Dermis blood vessel endothelial cell (primary cell): ENCODE results near the gene SUSD6. TPM values are rescaled to one million over a fixed set of nuclear protein-coding genes. Genes with fewer than 3 reads are reported as not detected.
A peak's percentile ranks its signal among the peaks of the same experiment; 100 is the strongest.

Experiments
- DNase-seq: peaks from one replicate; pipeline ENCODE4 v3.0.0; 2010
- total RNA-seq: library from RNA; depleted of rRNA; stranded (reverse); fragments of >200 nt; gene quantifications from 2 replicates; pipeline ENCODE4 v1.2.3, GENCODE V29; 2014

SUSD6 gene
- 15.5 and 19.6 TPM in 2 replicates for total RNA-seq

- DNase-seq = peak; percentile 91
Observed at GRCh38 chr14:69611172-69612013, at the start of gene SUSD6. TSS of gene SUSD6 (plus strand) at chr14:69611596. CDS start at chr14:69658593, 46,997 bp downstream.

GRCh38 chr14:69561893-69562292, 49.5 kb upstream of the SUSD6 start:
- DNase-seq = no peak

GRCh38 chr14:69567563-69567962, 43.8 kb upstream of the SUSD6 start:
- DNase-seq = no peak

GRCh38 chr14:69569859-69570258, 41.5 kb upstream of the SUSD6 start:
- no peak for DNase-seq

- no peak for DNase-seq
Observed at GRCh38 chr14:69570836-69571330, 40.5 kb upstream of the SUSD6 start.

GRCh38 chr14:69571449-69572029, 39.9 kb upstream of the SUSD6 start:
- peak; percentile 35 for DNase-seq

- peak; percentile 39 for DNase-seq
Observed at GRCh38 chr14:69572030-69572840, 39.2 kb upstream of the SUSD6 start.

- DNase-seq = no peak
Observed at GRCh38 chr14:69572841-69573135, 38.6 kb upstream of the SUSD6 start.

GRCh38 chr14:69573205-69573830, 38.1 kb upstream of the SUSD6 start:
- no peak for DNase-seq

- DNase-seq = no peak
Observed at GRCh38 chr14:69573831-69574262, 37.5 kb upstream of the SUSD6 start.

- DNase-seq = peak; percentile 72
Observed at GRCh38 chr14:69574263-69574953, 37.0 kb upstream of the SUSD6 start, which contains the start of gene CCDC177. TSS of gene CCDC177 (minus strand) at chr14:69574871. CDS start at chr14:69573622, 1,249 bp downstream.

- DNase-seq = no peak
Observed at GRCh38 chr14:69574954-69575295, 36.5 kb upstream of the SUSD6 start.

- DNase-seq = no peak
Observed at GRCh38 chr14:69579476-69579875, 31.9 kb upstream of the SUSD6 start.

GRCh38 chr14:69580009-69580577, 31.3 kb upstream of the SUSD6 start:
- DNase-seq = peak; percentile 69

GRCh38 chr14:69581316-69581935, 30.0 kb upstream of the SUSD6 start:
- no peak for DNase-seq

- no peak for DNase-seq
Observed at GRCh38 chr14:69582212-69582611, 29.2 kb upstream of the SUSD6 start.

- DNase-seq = no peak
Observed at GRCh38 chr14:69582829-69583228, 28.6 kb upstream of the SUSD6 start.

- no peak for DNase-seq
Observed at GRCh38 chr14:69584389-69584788, 27.0 kb upstream of the SUSD6 start.

GRCh38 chr14:69586404-69586803, 25.0 kb upstream of the SUSD6 start:
- peak; percentile 92 for DNase-seq

- no peak for DNase-seq
Observed at GRCh38 chr14:69587389-69587788, 24.0 kb upstream of the SUSD6 start.

- no peak for DNase-seq
Observed at GRCh38 chr14:69591317-69591716, 20.1 kb upstream of the SUSD6 start.
